Bronchial epithelial cell (primary cell): Measurements from ENCODE around the gene TIMP4. TPM values are rescaled to one million over a fixed set of nuclear protein-coding genes. Genes with fewer than 3 reads are reported as not detected.
A peak's percentile ranks its signal among the peaks of the same experiment; 100 is the strongest.

Source experiments
- DNase-seq: peaks from one replicate; pipeline ENCODE4 v3.0.0-alpha.2; 2010; ENCODE audit warnings: low read depth
- FAIRE-seq: peaks from 2 replicates; lab custom pipeline; 2011; peaks lifted over from hg19 to GRCh38; lab: Jason Lieb, UNC
- H3K27me3 ChIP-seq: 2 replicates; pipeline ENCODE4 v1.5.1; 2011; ENCODE audit warnings: low read length; ENCODE audit not compliant: control insufficient read depth, insufficient read depth
- H3K36me3 ChIP-seq: 2 replicates; pipeline ENCODE4 v1.5.1; 2011; ENCODE audit warnings: low read length; ENCODE audit not compliant: control insufficient read depth, insufficient read depth
- H3K4me3 ChIP-seq: 2 replicates; pipeline ENCODE4 v1.5.1; 2011; ENCODE audit warnings: mild to moderate bottlenecking, low read depth, low read length, control low read depth
- CTCF ChIP-seq: IDR thresholded peaks from 2 replicates; pipeline ENCODE4 v1.5.1; 2011; ENCODE audit warnings: mild to moderate bottlenecking, moderate library complexity, low read length, control low read depth, inconsistent platforms; ENCODE audit not compliant: insufficient read depth, severe bottlenecking
- total RNA-seq: library from RNA; depleted of rRNA; stranded (reverse); fragments of >200 nt; gene quantifications from 2 replicates; pipeline ENCODE4 v1.2.1, GENCODE V29; 2014

TIMP4 gene
- total RNA-seq, 1 donor from 2014 or later, result 1.1 TPM

DNA sequence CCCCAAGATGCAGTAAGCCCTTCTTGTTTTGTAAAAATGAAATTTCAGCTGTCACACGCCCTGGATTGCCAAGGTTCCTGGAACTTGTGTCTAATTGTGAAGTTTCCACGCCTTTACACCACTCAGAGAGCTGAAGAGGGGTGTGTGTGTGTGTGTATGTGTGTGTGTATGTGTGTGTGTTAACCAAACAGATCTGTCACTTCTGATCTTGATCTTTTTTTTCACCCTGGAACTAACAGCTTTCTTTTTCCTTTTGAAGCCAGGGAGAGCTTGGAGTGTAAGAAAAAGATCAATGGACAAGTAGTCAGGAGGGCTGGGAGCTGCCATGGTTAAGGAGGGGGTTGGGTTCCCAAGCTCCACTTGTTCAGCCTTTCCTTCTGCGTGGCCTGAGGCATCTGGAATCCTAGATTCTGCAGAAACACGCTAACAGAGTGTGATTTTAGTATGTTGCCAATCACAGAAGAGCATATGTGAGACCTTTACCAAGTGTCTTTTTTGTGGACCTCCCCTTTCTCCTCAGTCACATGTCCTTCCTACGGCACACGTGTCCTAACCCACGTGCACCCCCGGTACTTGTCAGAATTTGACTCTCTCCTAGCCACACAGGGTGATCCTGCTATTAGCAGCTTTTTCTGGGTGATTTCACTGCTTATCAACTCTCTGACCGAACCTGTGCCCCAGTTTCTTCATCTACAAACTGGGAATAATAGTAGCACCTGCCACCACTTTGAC lies 11.5 kb downstream of the TIMP4 start:
- no peak overlapping the region for H3K4me3 ChIP-seq
- no peaks in the 10 kb centered on the region for H3K36me3 ChIP-seq
- FAIRE-seq (no peak), DNase-seq (no peak)
- H3K27me3 ChIP-seq, result peaks cover 2% of the 10 kb centered on the region
- no peak for TF ChIP-seq CTCF

DNA sequence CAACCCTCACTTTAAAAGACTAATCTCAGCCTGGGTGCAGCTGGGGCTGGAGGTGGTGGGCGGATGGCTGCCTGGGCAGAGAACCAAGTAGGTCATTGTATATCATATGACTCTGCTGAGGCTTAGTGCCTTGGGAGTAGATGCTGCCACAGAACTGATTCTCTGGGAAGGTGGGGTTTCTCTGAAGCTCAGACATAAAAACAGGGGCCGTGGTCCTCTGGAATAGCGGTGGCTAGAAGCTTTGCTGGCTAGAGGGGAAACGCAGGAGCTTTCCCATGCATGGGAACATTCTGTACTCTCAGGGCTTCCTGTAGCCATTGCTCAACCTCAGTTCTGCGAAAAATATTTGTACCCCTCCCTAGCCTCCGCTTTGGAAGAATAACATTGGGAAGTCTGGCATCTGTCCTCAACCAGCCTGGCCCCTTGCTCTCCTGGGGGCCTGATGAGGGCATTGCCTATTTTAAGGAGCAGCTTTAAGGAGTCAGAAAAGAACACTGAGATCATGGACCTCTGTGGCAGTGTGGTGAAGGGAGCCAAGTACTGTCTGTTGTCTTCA lies 14.7 kb downstream of the TIMP4 start:
- no peak for FAIRE-seq
- Histone ChIP-seq H3K36me3 (no peaks in the 10 kb centered on the region), H3K27me3 (peaks cover 2% of the 10 kb centered on the region), H3K4me3 (no peak overlapping the region)
- no peak for TF ChIP-seq CTCF
- DNase-seq, result peak; percentile 8

- TF ChIP-seq CTCF, result no peak
- peaks cover 2% of the 10 kb centered on the region for H3K27me3 ChIP-seq
- H3K4me3 ChIP-seq, result no peak overlapping the region
- H3K36me3 ChIP-seq, result no peaks in the 10 kb centered on the region
- no peak for FAIRE-seq
- DNase-seq, result no peak
These were observed 16.2 kb downstream of the TIMP4 start for GRCh38 chr3:12142476-12142875.

DNA sequence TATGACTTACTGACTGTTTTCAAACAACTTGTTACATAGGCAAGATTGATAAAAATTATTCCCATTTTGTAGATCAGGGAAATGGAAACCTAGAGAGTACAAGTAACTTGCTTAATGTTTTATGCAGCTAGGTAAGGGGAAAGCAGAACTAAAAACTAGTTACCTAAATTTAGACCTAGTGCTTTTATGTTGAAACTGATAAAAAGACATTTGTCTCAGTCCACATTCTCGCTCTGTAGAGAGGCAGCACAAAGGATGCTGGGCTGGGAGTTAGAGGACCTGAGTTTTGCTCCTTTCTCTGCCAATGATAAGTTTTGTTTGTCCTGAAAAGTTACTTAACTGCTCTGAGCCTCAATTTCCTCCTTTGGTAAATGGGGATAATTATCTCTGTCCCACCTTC lies 17.4 kb downstream of the TIMP4 start:
- TF ChIP-seq CTCF, result no peak
- Histone ChIP-seq H3K4me3 (no peak overlapping the region), H3K36me3 (no peaks in the 10 kb centered on the region), H3K27me3 (no peaks in the 10 kb centered on the region)
- no peak for FAIRE-seq
- DNase-seq, result no peak

- DNase-seq (peak; percentile 29), FAIRE-seq (peak; percentile 82)
- Histone ChIP-seq H3K27me3 (no peaks in the 10 kb centered on the region), H3K36me3 (no peaks in the 10 kb centered on the region), H3K4me3 (no peak overlapping the region)
- TF ChIP-seq CTCF, result peak; percentile 55
These were observed 19.6 kb downstream of the TIMP4 start for GRCh38 chr3:12139111-12139511.
